GM12878 (cell line): ENCODE data around the gene CETN3. TPM values are rescaled to one million over a fixed set of nuclear protein-coding genes. Genes with fewer than 3 reads are reported as not detected.

ENCODE experiments used
- ATAC-seq: fragments of 200-7000 bp; cut with Tn5 transposase; 3 replicates; pipeline ENCODE4 v1.9.1; 2020; ENCODE audit warnings: mild to moderate bottlenecking, moderate library complexity
- BruUV-seq: library from RNA; stranded (reverse); fragments of 400-500 nt; replicated peaks from 2 replicates; lab custom pipeline; 2021; lab: Mats Ljungman, UMichigan
- CTCF ChIA-PET: fragments of 300-600 bp; sonication (Branson Sonifier 250); formaldehyde crosslinking; extraction: SDS; loops from one replicate; lab custom pipeline; 2021; ENCODE audit warnings: inconsistent platforms; lab: Yijun Ruan, JAX
- POLR2A ChIA-PET: fragments of 350-600 bp; formaldehyde crosslinking; extraction: SDS; loops from one replicate; lab custom pipeline; 2021; ENCODE audit warnings: inconsistent platforms; lab: Charles Lee
- RAD21 ChIA-PET: fragments of 300-600 bp; sonication (Branson Sonifier 250); formaldehyde crosslinking; loops from one replicate; lab custom pipeline; 2023; ENCODE audit warnings: antibody characterized with exemption; ENCODE audit not compliant: unreplicated experiment; lab: Charles Lee
- SMC1A ChIA-PET: fragments of 300-600 bp; sonication (Branson Sonifier 250); formaldehyde crosslinking; loops from one replicate; lab custom pipeline; 2023; ENCODE audit not compliant: unreplicated experiment, uncharacterized antibody; lab: Charles Lee
- DNase-seq: peaks from one replicate; pipeline ENCODE4 v3.0.0-alpha.2; 2011; ENCODE audit warnings: low read depth, low spot score
- FAIRE-seq: peaks from 3 replicates; lab custom pipeline; 2011; peaks lifted over from hg19 to GRCh38; lab: Jason Lieb, UNC
- H2AFZ ChIP-seq: 2 replicates; pipeline ENCODE4 v1.6.0; 2011; ENCODE audit warnings: low read depth, low read length, control low read depth; ENCODE audit not compliant: control insufficient read depth
- H3K27ac ChIP-seq: 2 replicates; pipeline ENCODE4 v1.5.1; 2011; ENCODE audit warnings: control low read depth; ENCODE audit not compliant: control insufficient read depth, insufficient read depth
- H3K27me3 ChIP-seq, 2 experiments: replicated peaks in 1 of 2; 2 replicates each; pipeline versions ENCODE4 v1.6.0 to v1.6.1; 2011; ENCODE audit warnings: low read length in 1 of 2; ENCODE audit not compliant: control insufficient read depth in 2 of 2, insufficient read depth in 2 of 2
- H3K36me3 ChIP-seq, 2 experiments: 2 replicates each; pipeline ENCODE4 v1.5.1; 2011; ENCODE audit warnings: low read length in 1 of 2; ENCODE audit not compliant: control insufficient read depth in 2 of 2, insufficient read depth in 2 of 2
- H3K4me1 ChIP-seq: 2 replicates; pipeline ENCODE4 v1.6.1; 2011; ENCODE audit warnings: mild to moderate bottlenecking, low read length, moderate library complexity, mixed read lengths; ENCODE audit not compliant: control insufficient read depth, insufficient read depth
- H3K4me2 ChIP-seq: 2 replicates; pipeline ENCODE4 v1.6.0; 2011; ENCODE audit warnings: control low read depth; ENCODE audit not compliant: control insufficient read depth, insufficient read depth
- H3K4me3 ChIP-seq: fragments of 200-600 bp; sonication (generic); 2 replicates; pipeline ENCODE4 v1.5.1; 2016
- H3K79me2 ChIP-seq: 2 replicates; pipeline ENCODE4 v1.6.0; 2011; ENCODE audit warnings: low read length; ENCODE audit not compliant: control insufficient read depth, insufficient read depth
- H3K9ac ChIP-seq: 2 replicates; pipeline ENCODE4 v1.8.0; 2011; ENCODE audit warnings: low read length, control low read depth, mixed read lengths; ENCODE audit not compliant: control insufficient read depth, insufficient read depth
- H3K9me3 ChIP-seq: replicated peaks from 3 replicates; pipeline ENCODE4 v1.5.1; 2011; ENCODE audit warnings: mild to moderate bottlenecking, low read length; ENCODE audit not compliant: control insufficient read depth, insufficient read depth
- H4K20me1 ChIP-seq: 2 replicates; pipeline ENCODE4 v1.6.0; 2011; ENCODE audit not compliant: control insufficient read depth, insufficient read depth
- ASH2L ChIP-seq: fragments of 300-600, 200-600 bp; sonication (generic); IDR thresholded peaks from 2 replicates; pipeline ENCODE4 v1.6.1; 2017; ENCODE audit warnings: low read depth, mild to moderate bottlenecking, borderline replicate concordance
- BACH1 ChIP-seq: fragments of 450-650 bp; IDR thresholded peaks from 2 replicates; pipeline ENCODE4 v1.6.1; 2017; ENCODE audit warnings: mild to moderate bottlenecking, borderline replicate concordance
- EZH2 ChIP-seq: IDR thresholded peaks from 2 replicates; pipeline ENCODE4 v1.6.1; 2012; ENCODE audit warnings: low read depth, mild to moderate bottlenecking, control low read depth, inconsistent platforms, low read length, borderline replicate concordance; ENCODE audit not compliant: control insufficient read depth
- FOS ChIP-seq: IDR thresholded peaks from 3 replicates; pipeline ENCODE4 v1.6.1; 2011; ENCODE audit warnings: borderline replicate concordance; ENCODE audit not compliant: insufficient read length; ENCODE audit errors: extremely low read depth
- HDAC2 ChIP-seq: fragments of 200-600 bp; sonication (generic); IDR thresholded peaks from 2 replicates; pipeline ENCODE4 v1.6.1; 2017
- IRF4 ChIP-seq: IDR thresholded peaks from 2 replicates; pipeline ENCODE4 v1.6.1; 2011; ENCODE audit warnings: low read depth, low read length
- NFIC ChIP-seq: IDR thresholded peaks from 2 replicates; pipeline ENCODE4 v1.6.1; 2012; ENCODE audit warnings: low read depth, mild to moderate bottlenecking, inconsistent platforms, low read length, moderate library complexity
- RBBP5 ChIP-seq: fragments of 200-600 bp; sonication (generic); conservative IDR thresholded peaks from 2 replicates; pipeline ENCODE4 v1.6.1; 2016
- SREBF1 ChIP-seq: IDR thresholded peaks from 2 replicates; pipeline ENCODE4 v1.6.1; 2012; ENCODE audit warnings: mild to moderate bottlenecking, low read length
- SRF ChIP-seq, 2 experiments: IDR thresholded peaks; 2 replicates each; pipeline ENCODE4 v1.6.1; 2011; ENCODE audit warnings: low read depth in 2 of 2, low read length in 2 of 2, mild to moderate bottlenecking in 1 of 2, moderate library complexity in 1 of 2
- WRNIP1 ChIP-seq: IDR thresholded peaks from 2 replicates; pipeline ENCODE4 v1.6.1; 2011; ENCODE audit warnings: low read depth, low read length, improper control_type of control experiment, borderline replicate concordance
- ZNF217 ChIP-seq: fragments of 450-650 bp; IDR thresholded peaks from 2 replicates; pipeline ENCODE4 v1.6.1; 2017; ENCODE audit warnings: antibody characterized with exemption, mild to moderate bottlenecking
- WGBS: methylation state at CpG from one replicate; pipeline ENCODE4 v1.1.6; 2016; ENCODE audit warnings: low lambda C conversion rate; ENCODE audit not compliant: insufficient replicate concordance, insufficient coverage; ENCODE audit errors: missing lambda C conversion rate; 5-methylcytosine and 5-hydroxymethylcytosine counted together
- in situ Hi-C: fragments of 300-500 bp; cut with MboI; formaldehyde crosslinking; loops from 9 replicates; pipeline ENCODE4 v1.14.3; 2018; ENCODE audit warnings: mixed read lengths
- intact Hi-C: fragments of 100-400 bp; cut with micrococcal nuclease; formaldehyde crosslinking; loops from one replicate; pipeline ENCODE4 v1.14.2; 2022; ENCODE audit not compliant: unreplicated experiment
- polyA plus RNA-seq, 11 experiments: library from polyadenylated mRNA; depleted of rRNA in 4 of 11; unstranded in 6 of 11; stranded (reverse) in 5 of 11; fragments of >200 nt; fragmentation: Nextera tagmentation in 4 of 11; fragmentation: Illumina TruSeq in 1 of 11; extraction: Ambion mirVana in 4 of 11; extraction: Trizol in 1 of 11; gene quantifications; 1 replicate in 1 of 11; 2 replicates in 10 of 11; pipeline versions ENCODE4 v1.2.1 to v1.2.3, GENCODE V29; 2011 to 2016; ENCODE audit warnings: inconsistent platforms in 2 of 11, missing spikeins in 2 of 11, low read depth in 1 of 11
- total RNA-seq, 4 experiments: library from RNA; depleted of rRNA in 3 of 4; stranded (reverse); fragments of >200 nt in 3 of 4; fragmentation: Illumina TruSeq in 1 of 4; extraction: Trizol in 1 of 4; gene quantifications; 2 replicates each; pipeline versions ENCODE4 v1.2.1 to v1.2.3, GENCODE V29; 2013 to 2021
- TF ChIP-seq, protein P1 (sequence below): IDR thresholded peaks from 2 replicates; pipeline ENCODE4 v1.6.1; 2011; ENCODE audit warnings: mild to moderate bottlenecking, low read depth, low read length, moderate library complexity; ENCODE audit not compliant: insufficient replicate concordance
- TF ChIP-seq, protein P2 (sequence below), 3 experiments: IDR thresholded peaks in 2 of 3; conservative IDR thresholded peaks in 1 of 3; 2 replicates each; pipeline ENCODE4 v1.5.1; 2011; ENCODE audit warnings: low read depth in 3 of 3, low read length in 3 of 3, mild to moderate bottlenecking in 3 of 3, control low read depth in 2 of 3, moderate library complexity in 2 of 3, inconsistent platforms in 1 of 3, mixed read lengths in 1 of 3; ENCODE audit not compliant: control insufficient read depth in 2 of 3, insufficient read depth in 1 of 3; ENCODE audit errors: extremely low read depth in 1 of 3
- TF ChIP-seq, protein P3 (sequence below): fragments of 450-650 bp; IDR thresholded peaks from 2 replicates; pipeline ENCODE4 v1.6.1; 2016; ENCODE audit warnings: mild to moderate bottlenecking
- TF ChIP-seq, protein P4 (sequence below): fragments of 450-650 bp; IDR thresholded peaks from 2 replicates; pipeline ENCODE4 v1.6.1; 2017; ENCODE audit warnings: mild to moderate bottlenecking

The CETN3 gene
- total and polyA plus RNA-seq, 10 of the 15 experiments (the other 5 are each of a cell fraction or from before 2014, with no cell fraction given), result 16.8 to 59.1 (median 51.8) TPM

DNA sequence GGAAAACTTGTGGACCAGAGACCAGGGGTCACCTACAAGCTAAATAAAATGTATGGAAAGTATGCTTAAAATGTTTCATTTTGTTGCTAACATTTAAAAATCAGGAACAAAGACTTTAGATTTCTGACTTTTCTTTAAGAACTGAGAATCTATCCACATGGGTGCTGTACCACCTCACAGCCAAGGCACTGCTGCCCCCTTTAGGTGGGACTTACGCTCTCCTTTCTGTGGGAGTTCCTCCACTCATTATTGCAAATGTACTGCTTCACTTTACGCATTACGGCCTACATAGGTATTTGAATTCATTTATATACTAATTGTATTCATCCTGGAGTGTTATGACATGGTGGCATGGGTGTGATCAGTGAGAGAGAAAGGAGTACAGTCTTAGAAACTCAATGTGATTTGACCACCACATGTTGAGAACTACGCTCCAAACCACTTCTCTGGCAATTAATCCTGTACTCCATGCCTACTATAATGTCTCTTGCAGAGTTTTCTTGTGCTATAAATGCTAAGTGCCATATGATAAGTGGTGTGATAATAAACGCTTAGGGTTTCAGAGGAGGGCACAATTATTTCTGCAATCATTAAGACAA lies 24.7 kb upstream of the CETN3 start (continued):
- no peak for TF ChIP-seq ASH2L
- no peak for TF ChIP-seq SRF (IDR thresholded peaks at IDR 0.05; ENCODE audit: low read depth in 2 of 2, low read length in 2 of 2)
- TF ChIP-seq, protein P1, sequence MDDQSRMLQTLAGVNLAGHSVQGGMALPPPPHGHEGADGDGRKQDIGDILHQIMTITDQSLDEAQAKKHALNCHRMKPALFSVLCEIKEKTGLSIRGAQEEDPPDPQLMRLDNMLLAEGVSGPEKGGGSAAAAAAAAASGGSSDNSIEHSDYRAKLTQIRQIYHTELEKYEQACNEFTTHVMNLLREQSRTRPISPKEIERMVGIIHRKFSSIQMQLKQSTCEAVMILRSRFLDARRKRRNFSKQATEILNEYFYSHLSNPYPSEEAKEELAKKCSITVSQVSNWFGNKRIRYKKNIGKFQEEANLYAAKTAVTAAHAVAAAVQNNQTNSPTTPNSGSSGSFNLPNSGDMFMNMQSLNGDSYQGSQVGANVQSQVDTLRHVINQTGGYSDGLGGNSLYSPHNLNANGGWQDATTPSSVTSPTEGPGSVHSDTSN, result no peak
- TF ChIP-seq IRF4, result no peak
- TF ChIP-seq RBBP5, result no peak
- TF ChIP-seq, protein P2, sequence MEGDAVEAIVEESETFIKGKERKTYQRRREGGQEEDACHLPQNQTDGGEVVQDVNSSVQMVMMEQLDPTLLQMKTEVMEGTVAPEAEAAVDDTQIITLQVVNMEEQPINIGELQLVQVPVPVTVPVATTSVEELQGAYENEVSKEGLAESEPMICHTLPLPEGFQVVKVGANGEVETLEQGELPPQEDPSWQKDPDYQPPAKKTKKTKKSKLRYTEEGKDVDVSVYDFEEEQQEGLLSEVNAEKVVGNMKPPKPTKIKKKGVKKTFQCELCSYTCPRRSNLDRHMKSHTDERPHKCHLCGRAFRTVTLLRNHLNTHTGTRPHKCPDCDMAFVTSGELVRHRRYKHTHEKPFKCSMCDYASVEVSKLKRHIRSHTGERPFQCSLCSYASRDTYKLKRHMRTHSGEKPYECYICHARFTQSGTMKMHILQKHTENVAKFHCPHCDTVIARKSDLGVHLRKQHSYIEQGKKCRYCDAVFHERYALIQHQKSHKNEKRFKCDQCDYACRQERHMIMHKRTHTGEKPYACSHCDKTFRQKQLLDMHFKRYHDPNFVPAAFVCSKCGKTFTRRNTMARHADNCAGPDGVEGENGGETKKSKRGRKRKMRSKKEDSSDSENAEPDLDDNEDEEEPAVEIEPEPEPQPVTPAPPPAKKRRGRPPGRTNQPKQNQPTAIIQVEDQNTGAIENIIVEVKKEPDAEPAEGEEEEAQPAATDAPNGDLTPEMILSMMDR (IDR thresholded peaks at IDR 0.05 in 2 of 3, conservative IDR thresholded peaks at IDR 0.05 in 1 of 3; ENCODE audit: control insufficient read depth in 2 of 3, extremely low read depth in 1 of 3, insufficient read depth in 1 of 3, low read depth in 3 of 3, low read length in 3 of 3), result peak; percentile 65 to 75 (median 68)

DNA sequence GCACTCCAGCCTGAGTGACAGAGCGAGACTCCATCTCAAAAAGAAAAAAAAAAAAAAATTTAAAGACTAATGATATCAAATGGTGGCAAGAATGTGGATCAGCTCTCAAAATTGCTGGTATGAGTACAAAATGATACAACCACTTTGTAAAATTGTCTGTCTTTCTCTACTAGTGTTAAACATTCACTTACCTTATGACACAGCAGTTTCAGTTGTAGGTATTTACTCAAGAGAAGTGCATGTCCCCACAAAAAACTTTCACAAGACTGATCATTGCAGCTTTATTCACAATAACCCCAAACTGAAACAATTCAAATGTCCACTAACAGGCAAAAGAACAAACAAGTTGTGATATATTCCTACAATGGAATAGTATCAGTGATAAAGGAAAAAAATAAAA lies 14.7 kb upstream of the CETN3 start:
- Histone ChIP-seq H3K9me3 (no peaks in the 10 kb centered on the region), H3K36me3 (no peaks in the 10 kb centered on the region), H3K27ac (no peak overlapping the region), H3K9ac (no peak overlapping the region), H2AFZ (no peak overlapping the region), H4K20me1 (no peaks in the 10 kb centered on the region), H3K4me1 (no peaks in the 10 kb centered on the region), H3K79me2 (no peaks in the 10 kb centered on the region), H3K4me2 (no peak overlapping the region), H3K4me3 (no peak overlapping the region), H3K27me3 (no peaks in the 10 kb centered on the region)
- intact Hi-C loops, result no loop called here
- no TSS peak for BruUV-seq
- 0% methylated on average over 1 of the region's 1 CpG for WGBS
- ATAC-seq (peak; percentile 73), FAIRE-seq (no peak), DNase-seq (no peak)
- ChIA-PET RAD21 (no interaction called here), SMC1A (no interaction called here), POLR2A (no interaction called here), CTCF (interaction anchor here (1.9 kb wide), 1 partner anchor 22 kb away, joined by 4 read pairs; no protein-coding TSS in a partner anchor)
- TF ChIP-seq BACH1, result 0 out of 2 replicates have a peak, but pooled peaks have one; percentile 30
- TF ChIP-seq NFIC, result no peak
- TF ChIP-seq WRNIP1, result no peak
- TF ChIP-seq, protein P3, sequence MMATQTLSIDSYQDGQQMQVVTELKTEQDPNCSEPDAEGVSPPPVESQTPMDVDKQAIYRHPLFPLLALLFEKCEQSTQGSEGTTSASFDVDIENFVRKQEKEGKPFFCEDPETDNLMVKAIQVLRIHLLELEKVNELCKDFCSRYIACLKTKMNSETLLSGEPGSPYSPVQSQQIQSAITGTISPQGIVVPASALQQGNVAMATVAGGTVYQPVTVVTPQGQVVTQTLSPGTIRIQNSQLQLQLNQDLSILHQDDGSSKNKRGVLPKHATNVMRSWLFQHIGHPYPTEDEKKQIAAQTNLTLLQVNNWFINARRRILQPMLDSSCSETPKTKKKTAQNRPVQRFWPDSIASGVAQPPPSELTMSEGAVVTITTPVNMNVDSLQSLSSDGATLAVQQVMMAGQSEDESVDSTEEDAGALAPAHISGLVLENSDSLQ, result peak; percentile 49; the same call in 1 of the 2 replicates
- TF ChIP-seq, protein P4, sequence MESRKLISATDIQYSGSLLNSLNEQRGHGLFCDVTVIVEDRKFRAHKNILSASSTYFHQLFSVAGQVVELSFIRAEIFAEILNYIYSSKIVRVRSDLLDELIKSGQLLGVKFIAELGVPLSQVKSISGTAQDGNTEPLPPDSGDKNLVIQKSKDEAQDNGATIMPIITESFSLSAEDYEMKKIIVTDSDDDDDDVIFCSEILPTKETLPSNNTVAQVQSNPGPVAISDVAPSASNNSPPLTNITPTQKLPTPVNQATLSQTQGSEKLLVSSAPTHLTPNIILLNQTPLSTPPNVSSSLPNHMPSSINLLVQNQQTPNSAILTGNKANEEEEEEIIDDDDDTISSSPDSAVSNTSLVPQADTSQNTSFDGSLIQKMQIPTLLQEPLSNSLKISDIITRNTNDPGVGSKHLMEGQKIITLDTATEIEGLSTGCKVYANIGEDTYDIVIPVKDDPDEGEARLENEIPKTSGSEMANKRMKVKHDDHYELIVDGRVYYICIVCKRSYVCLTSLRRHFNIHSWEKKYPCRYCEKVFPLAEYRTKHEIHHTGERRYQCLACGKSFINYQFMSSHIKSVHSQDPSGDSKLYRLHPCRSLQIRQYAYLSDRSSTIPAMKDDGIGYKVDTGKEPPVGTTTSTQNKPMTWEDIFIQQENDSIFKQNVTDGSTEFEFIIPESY, result no peak
- TF ChIP-seq FOS, result no peak
- no peak for TF ChIP-seq ZNF217
- TF ChIP-seq SREBF1, result no peak
- TF ChIP-seq HDAC2, result no peak
- TF ChIP-seq EZH2, result no peak
- in situ Hi-C loops, result no loop called here
